Brain pericyte (primary cell): ENCODE data around the gene PIEZO2.
"Not testable (repeated sequence)": the region's sequence is repeated elsewhere in the genome, so short reads cannot be mapped to it uniquely, and the experiment has no call there.

Experiments used
- DNase-seq: peaks from one replicate; pipeline ENCODE4 v3.0.0-alpha.2; 2012; ENCODE audit warnings: low read depth, low spot score

The PIEZO2 gene

DNA sequence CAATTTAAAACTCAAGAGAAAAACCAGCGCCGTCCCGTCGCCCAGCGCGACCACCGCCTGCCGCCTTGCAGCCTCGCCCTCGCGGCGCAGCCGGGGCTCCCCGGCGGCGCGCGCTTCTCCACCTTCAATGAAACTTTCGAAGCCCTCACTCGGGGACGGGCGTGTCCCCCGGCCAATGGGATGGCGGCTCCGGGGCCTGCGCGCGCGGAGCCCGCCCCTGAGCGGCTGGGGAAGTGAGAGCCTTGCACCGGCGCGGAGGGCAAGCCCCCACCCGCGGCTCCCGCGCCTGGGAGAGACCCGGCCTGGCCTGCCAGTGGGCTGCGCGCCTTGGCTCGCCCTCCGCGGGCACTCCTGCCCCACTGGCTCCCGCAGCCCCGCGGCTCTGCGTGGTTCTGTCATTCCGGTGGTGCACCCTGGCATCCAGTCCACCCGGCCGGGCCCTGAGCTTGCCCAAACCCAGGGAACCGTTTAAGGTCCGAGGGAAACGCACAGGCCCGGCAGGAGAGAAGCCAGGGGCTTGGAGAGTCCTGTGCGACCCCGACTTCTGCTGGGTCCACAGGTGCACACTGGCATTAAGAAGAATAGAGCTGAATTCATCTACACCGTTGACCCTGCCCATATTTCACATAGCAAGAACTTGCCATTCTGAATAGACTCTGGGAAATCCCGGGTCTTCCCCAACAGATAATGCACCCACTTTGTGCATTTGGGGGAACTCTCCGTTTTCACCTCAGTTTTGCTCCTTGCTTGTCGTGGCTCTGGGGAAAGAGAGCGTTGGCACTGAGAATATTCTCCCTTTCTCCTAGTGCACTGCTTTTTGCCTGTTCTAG is at the start of gene PIEZO2:
TSS of gene PIEZO2 (minus strand) at position 129 of the 830 bp plus-strand sequence. CDS start 981 bp downstream, outside the sequence.
- no peak for DNase-seq

DNA sequence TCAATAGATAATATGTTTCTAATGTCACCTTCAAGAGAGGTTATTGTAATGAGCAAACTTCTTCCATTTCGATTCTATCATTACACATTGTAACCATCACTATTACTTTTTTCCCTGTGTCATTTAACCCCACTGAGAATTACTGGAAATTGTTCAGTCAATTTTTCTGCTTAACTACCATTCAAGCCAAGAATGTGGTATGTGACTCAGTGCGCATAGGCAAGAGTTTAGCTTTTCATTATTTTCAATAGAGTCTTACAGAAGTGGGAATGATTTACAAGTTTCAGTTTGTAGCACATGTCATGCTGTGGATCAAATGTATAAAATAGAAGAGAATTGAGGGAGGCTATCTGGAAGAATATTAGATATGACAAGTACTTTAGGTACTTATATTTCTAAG is 34.3 kb upstream of the PIEZO2 start:
- no peak for DNase-seq

DNA sequence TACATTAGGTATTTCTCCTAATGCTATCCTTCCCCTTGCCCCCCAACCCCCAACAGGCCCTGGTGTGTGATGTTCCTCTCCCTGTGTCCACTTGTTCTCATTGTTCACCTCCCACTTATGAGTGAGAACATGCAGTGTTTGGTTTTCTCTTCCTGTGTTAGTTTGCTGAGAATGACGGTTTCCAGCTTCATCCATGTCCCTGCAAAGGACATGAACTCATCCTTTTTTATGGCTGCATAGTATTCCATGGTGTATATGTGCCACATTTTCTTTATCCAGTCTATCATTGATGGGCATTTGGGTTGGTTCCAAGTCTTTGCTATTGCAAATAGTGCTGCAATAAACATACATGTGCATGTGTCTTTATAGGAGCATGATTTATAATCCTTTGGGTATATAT is 32.3 kb upstream of the PIEZO2 start:
- not testable (repeated sequence) for DNase-seq

DNA sequence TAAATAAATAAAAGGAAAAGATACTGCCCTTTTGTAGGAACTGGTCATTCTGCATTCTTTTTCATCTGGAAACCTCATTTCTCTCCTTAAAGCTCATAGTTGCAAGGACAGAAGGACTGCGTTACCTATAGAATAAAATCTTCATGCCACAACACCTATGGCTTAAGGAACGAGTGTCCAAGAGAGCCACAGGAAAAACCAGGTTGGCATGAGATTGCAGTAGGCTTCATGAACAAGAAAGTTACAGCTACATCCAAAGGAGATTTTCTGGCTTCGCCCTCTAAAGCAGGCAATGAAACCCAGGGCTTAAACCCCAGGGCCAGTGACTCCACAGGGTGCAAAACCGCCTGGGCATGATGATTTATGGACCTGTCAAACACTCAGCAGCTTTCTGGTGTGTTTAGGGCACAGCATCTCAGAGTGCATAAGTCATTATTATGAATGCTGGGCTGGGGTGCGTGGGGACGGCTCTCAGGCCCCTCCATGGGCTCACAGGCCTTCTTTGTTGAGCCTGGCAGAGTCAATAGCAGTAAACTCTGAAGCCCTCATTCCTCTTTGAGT is 30.7 kb upstream of the PIEZO2 start:
- DNase-seq = no peak

DNA sequence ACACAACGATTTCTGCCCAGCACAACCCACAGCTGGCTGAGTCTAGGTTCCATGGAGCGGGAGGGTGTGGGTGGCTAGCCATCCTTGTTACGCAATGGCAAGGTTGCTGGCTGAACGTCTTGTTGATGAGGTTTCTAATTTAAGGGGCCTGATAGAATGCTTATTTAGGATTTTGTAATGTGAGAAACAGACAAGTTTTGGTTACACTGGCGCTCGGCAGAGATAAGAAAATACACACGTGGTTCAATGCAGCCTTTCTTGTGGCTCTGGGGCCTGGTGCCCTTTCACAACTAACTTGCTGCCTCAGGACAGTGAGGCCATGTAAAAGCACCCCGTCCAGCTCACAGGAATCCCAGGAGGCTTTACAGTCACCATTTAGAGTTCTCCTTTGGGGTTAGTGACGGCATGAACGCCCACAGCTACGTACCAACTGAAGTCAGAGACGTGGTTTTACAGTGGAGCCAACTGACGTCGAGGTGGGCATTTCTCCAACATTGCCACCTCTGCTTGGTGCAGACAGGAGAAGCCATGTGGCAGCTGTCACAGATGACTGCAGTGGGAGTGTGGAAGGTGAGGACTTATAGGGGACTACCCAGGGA is 29.7 kb upstream of the PIEZO2 start:
- no peak for DNase-seq

DNA sequence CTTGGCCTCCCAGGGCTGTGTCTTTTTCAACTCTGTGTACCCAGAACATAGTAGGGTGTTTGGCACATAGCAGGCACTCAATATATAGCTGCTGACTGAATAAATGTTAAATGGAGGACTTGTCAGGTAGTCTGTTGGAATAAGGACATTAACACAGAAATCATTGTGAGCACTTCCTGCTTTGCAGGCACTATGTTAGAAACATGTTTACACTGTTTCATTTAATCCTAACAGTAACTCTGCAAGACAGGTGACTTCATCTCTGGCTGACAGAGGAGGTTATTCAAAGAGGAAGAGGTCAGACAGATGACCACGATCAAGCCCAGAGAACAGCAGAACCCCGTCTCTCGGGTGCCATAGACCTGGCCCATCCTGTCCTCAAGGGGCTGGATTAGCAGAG is 28.0 kb upstream of the PIEZO2 start:
- DNase-seq = no peak

DNA sequence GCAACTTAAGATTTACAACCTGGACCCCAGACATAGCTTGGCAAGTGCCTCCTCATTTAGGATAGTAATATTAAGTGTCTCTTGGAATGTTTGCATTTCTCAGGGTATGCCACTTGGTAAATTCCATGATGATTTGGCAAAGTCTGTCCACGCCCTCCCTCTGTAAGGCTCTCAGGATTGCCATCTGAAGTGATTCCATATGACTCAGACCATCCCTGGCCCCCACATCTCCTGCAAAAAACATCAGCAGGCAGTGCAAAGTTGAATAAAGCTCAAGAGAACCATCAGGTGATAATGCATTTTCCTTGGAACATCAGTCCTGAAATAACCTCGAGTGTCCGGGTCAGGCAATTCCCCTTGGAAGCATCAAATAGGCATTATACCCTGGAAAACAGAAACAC is 27.1 kb upstream of the PIEZO2 start:
- no peak for DNase-seq

DNA sequence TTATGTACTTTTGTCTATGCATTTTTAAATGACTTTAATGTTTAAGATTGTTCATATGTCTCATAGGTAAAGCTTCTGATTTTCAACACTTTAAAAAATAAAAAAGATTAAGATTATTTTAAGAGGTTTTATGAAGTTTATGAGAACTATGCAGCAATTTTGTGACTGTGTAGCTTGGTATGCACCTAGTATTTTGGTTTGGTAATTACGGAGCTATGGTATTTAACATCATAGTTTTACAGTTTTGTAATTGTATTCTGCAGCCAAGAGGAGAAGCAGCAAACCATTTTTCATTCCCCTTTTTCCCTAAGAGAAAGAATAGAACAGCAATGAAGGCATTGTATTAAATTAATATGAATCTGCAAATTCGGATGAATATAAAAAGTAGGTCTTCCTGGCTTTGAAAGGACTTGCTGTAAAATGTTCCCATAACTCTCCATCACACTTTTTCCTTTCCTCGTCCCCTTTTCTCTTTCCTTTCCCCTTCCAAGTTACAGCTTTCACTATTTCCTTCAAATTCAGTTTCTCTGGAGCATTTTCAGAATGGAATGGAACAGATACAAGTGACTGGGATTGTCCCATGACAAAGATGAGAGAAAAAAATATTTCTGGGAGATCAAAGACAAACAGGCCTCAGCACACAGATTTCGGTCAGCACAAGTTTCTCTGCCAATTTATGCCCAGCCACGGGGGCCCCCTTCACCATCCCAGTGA is 26.1 kb upstream of the PIEZO2 start:
- DNase-seq = no peak

DNA sequence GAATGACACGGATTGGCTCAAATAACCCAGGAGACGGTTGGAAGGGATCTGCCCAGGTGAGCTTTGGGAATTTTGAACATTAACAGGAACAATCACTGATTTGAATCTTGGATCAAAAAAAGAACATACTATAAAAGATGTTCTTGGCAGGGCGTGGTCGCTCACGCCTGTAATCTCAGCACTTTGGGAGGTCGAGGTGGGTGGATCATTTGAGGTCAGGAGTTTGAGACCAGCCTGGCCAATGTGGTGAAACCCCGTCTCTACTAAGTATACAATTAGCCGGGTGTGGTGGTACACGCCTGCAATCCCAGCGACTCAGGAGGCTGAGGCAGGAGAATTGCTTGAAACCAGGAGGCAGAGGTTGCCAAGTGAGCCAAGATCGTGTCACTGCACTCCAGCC is 24.8 kb upstream of the PIEZO2 start:
- not testable (repeated sequence) for DNase-seq

DNA sequence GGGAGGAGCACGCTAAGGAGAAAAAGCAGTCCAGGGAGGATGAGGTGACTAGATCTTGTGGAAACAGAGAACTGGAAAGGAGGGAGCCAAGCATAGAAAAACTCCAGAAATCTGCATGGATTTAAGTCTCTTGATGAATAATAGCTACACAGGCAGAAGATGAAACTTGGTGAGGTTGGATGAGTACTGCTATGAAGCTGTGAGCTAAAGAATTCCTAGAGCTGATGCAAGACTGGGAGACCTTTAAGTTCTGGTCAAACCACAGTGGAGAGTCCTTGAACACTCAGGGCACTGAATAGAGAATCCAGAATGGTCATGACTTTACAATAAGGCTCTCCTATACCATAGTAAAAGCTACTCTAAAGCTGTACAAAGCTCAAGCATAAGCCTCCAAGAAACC is 18.4 kb upstream of the PIEZO2 start:
- DNase-seq = no peak

DNA sequence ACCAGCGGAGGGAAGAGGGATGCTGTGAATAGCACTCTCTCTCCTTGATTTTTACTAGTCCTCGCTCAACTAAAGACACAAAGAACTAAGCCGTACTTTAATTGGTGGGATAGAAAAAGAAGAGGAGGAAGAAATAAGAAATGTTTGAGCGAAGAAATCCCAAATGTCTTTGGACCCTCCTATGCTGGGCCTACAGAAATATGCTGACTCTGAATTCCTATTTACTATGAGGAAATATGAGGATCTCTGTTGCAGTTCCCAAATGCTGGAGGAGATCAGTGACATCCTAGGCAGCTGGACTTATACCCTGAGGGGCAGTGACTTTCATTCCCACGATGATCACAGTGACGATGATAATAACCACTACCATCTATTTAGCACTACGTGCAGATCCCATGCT is 16.6 kb upstream of the PIEZO2 start:
- no peak for DNase-seq

DNA sequence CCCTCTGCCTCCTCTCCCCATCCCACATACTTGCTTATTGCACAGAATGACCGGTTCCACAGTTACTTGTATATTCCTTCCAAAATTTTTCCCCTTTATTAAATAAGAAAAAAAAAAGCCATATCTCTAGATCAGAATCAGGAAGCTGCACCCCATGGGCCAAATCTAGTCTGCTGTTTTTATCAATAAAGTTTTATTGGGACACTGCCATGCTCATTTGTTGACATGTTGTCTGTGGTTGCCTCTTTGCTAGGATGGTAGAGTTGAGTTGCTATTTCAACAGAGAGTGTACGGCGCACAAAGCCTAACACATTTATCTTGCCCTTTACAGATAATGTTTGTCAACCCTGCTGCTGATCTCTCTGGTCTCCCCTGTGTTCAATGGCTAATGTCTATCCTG is 15.8 kb upstream of the PIEZO2 start:
- no peak for DNase-seq

DNA sequence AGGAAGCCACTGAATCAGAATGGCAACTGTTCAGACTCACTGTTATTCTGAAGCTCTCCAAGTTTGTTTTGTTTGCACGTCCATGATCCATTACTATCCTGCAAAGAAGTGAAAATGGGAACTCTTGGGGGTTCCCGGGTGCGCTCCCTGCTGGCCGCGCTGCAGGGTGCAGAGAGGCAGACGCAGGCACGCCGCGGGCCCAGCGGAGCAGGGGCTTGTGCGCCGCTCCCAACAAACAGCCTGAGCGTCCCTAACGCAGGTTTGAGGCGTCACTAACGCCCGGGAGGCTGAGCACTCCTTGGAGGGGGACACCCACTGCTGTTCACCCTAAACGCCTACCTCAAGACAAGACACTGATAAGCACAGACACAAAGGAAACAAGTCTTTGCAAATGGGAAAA is 14.3 kb upstream of the PIEZO2 start:
- DNase-seq = no peak

DNA sequence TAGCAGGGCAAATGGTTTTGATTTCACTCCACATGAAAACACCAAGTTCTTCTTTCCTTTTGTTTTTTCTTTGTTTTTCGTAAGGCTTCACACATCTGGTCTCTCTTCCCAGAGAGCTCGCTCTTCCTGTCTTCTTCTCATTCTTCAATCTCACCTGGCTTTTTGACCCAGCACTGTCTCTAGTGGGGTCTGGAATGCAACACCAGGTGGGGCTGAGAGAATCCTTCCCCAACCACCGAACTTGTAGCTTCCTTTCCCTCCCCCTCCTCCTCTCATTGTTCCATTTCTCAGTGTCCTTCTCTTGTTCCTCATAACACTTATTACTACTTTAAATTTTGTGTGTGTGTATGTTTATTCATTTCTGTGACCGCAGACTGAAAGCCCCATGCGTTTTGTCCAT is 13.5 kb upstream of the PIEZO2 start:
- no peak for DNase-seq

DNA sequence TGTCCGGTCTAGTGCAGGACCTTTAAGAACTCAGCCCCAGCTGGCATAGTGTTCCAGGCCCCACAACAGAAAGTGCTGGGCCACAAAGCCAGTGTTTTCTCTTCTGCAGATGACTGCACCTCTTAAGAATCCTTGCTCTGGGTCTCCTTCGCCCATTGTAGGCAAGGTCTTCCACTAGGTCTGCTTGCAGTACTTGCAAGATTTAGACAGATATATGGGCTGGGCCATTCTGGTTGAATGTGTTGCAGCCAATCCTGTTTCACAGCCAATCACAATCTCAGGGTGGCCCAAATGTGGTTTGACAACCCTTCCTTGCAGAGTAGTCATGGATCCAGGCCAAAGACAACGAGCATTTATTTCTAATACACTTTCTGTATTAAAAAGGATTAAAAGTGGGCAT is 13.1 kb upstream of the PIEZO2 start:
- DNase-seq = no peak

DNA sequence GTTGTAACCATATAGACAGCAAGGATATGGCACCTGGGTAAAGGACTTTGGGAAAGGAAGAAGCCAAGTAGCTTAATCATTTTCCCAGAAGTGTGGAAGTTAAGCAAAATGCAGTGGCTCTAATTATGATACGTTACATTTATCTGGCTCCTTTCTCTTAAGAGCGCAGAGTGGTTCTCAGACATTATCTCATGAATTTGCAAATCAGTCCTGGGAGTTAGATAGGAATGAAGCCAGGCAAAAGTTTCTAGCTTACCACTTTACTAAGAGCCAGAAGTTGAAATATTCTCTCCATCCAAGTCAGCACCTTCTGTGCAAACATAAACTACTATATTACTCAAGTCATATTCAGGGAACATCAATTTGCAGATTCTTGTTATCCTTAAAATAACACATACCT is 10.9 kb upstream of the PIEZO2 start:
- DNase-seq = no peak

DNA sequence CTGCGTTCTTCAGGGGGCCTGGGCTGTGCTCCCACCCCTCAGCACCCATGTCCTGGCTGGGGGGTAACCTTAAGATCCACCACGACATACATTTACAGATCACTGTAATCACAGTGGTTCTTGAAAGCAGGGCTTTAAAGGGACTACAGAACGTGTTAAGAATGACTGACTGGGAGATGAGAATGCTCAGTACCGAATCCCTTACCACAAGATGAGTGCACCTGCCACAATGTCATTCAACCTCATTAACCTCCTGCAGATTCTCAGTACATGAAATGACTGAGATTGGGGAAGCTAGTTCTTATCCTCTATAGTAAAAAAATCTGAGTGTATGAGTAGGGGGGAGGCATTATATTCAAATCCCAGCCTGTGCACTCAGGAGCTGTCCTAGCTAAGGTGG is 10.5 kb upstream of the PIEZO2 start:
- no peak for DNase-seq

DNA sequence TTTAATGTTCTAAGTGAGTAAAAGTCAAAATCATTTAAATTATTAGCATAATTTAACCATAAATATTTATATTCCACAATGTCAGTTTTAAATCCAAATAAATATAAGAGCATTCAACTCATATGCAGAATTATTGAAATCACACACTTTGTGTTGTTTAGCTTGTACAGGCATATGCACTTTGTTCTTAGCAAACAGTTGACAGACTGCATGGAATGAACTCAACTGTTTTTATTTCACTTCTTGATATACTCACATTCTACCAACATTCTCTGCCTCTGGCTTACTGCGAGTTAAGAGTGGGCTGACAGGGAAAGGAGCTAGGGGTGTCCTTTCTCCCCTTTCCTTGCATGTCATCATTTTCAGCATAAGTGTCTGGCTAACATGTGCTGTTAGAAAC is 7.6 kb upstream of the PIEZO2 start:
- no peak for DNase-seq

DNA sequence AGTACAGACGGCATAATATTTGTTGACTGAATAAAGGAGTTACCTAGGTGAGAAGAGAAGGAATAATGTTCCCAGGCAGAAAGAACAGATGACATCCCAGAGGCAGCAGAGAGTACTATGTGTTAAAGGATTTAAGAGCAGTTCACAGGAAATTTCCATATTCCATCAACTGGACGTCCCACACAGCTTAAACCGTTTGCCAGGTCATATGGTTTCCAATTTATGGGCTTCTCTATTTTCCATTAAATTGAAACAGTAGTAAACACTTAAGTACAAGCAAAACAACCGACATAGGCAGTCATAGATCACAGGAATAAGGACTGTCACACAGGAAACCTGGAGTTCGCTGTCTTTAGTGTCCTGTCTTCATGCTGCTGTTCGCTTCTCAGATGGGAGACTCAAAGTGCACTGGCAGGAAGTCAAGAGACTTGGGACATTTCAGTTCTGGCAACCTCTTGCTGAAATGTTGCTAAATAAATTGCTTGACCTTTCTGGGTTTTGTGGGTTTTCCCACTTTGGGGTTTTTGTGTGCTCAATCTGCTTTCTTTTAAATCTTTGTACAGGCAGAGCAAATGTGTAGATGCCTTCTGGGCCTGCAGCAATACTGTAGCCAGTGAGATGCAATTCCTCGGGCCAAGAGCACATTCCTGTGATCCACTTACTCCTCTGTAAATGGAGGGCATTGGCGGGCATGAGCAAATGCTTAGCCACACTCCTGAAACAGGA is 5.8 kb upstream of the PIEZO2 start:
- DNase-seq = no peak

DNA sequence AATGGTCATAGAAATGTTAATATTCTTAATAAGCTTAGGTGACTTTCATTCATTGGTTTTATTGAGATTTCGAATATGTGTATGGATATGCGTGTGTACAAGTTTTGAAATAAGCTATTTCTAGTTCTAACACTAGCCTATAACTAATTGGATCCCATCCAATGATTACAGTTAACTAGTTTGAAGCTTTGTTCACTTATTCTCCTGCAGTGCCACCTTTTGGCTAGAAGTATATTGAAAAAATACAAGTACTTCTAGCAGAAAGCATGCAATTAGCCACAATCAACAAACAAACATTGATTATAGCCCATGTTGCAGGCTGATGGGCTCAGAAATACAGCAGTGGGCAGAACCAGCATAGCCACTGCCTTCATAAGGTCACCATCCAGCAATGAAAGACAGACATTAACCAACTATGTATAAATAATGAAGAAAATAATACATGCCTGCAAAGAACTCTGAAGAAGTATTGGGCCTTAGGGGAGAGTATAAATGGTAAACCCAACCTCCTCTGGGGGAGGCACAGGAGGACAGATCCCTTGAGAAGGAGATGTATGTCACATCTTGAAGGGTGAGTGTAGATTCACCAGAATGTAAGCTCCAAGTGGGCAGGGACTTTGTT is 5.1 kb upstream of the PIEZO2 start:
- no peak for DNase-seq

DNA sequence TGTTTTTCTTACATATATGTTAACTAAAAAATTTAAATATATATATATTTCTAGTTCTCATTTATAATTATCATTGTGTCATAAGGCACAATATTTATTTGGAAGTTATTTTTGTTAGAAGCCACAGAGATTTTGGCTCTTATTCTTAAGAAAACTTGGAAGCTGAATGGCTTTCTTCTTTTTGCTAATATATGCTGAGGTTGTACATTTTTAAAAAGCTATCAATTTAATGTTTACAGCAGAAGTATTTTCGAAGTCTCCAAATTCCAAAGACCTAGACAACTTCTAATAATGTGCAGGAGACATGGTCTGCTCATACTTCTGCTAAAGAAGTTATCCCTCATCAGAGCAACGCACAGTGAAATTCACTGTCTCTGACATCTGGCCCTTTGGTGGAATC is 3.7 kb upstream of the PIEZO2 start:
- DNase-seq = no peak

DNA sequence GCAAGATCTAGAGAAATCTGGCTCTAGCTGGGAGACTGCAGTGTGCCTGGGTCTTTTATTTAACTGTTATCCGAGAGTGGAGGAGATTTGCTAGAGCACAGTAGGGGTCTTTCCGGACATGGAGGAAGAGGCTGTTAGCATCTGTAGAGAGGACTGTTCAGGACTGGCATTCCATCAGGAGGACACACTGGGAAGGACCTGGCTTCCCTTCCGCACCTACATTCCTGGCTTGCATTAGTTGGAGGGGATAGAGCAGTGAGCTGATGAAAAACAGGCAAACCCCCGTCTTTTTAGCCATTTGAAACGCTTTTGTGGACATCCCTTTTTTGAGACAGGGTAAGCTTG is 874 bp upstream of the PIEZO2 start:
- DNase-seq = no peak
